ENCODE results near the gene REXO1.

The REXO1 gene

DNA sequence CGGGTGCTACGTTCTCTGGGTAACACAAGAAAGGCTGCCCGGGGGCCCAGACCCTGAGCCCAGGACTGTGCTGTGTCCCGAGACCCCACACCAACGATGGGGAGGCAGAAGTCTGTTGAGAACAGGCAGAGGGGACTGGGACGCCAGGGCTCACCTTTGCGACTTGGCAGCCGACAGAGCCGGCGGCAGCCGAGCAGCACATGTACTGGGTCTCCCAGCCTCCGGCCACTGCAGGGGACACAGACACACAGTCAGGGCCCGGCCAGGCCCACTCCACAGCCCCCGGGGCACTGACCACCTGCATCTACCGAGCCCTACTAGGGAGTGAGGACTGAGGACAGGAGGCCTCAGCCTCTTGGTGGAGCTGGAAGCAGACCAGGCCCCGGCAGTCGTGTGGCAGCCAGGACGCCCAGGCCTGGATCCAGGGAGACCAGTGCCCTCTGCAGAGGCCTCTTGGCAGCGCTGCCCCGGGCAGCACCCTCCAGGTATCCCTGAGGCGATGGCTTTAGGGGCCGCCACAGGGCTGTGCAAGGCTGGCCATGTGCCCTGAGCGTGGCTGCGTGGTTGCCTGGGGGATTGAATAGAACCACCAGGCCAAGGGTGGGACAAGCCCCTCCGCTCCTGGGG lies 30.6 kb downstream of the REXO1 start:
- TF ChIP-seq, protein P1, sequence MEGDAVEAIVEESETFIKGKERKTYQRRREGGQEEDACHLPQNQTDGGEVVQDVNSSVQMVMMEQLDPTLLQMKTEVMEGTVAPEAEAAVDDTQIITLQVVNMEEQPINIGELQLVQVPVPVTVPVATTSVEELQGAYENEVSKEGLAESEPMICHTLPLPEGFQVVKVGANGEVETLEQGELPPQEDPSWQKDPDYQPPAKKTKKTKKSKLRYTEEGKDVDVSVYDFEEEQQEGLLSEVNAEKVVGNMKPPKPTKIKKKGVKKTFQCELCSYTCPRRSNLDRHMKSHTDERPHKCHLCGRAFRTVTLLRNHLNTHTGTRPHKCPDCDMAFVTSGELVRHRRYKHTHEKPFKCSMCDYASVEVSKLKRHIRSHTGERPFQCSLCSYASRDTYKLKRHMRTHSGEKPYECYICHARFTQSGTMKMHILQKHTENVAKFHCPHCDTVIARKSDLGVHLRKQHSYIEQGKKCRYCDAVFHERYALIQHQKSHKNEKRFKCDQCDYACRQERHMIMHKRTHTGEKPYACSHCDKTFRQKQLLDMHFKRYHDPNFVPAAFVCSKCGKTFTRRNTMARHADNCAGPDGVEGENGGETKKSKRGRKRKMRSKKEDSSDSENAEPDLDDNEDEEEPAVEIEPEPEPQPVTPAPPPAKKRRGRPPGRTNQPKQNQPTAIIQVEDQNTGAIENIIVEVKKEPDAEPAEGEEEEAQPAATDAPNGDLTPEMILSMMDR (IDR thresholded peaks at IDR 0.05; ENCODE audit: control extremely low read depth, extremely low read depth, low read depth, missing control alignments) = no peak
- CTCF ChIA-PET = interaction anchor here (2.5 to 7.2 kb wide), 2 partner anchors 8 to 20 kb away, joined by 10 to 51 read pairs; no protein-coding TSS in a partner anchor
- DNase-seq (ENCODE audit: extremely low spot score) = no peak
- POLR2A ChIA-PET = no interaction called here

DNA sequence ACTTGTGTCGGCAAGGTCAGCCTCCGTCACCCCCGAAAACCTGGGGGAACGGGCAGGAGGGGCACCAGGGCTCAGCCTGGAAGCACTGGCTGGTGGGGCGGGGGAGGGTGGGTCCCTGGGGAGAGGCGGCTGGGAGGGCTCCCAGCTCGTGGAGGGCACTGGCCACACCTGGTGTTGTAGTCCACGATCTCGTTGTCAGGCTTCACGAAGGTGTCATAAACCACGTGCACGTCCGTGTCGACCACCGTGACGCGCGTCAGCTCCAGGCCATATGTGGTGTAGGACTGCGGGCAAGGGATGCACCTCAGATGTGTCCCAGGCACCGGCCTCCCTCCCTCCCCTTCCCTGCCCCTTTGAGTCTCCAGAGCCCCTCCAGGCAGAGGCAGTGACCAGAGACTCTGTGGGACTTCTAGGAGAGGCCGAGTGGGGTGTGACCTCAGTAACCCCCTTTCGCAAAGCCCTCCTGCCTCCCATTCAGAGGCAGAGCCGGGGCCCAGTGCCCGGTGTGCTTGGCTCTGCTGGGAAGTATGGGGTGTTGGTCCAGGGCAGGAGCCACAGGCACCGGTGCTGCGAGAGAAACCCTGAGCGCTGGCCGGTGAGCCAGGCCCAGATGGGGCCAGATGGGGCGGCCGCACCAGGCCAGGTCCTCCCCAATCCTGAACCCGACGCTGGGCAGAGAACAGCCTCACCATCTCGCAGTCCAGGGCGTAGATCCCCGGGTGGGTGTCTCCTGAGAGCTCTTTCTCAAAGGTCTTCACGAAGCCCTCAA lies 31.6 kb downstream of the REXO1 start:
- ChIA-PET CTCF (interaction anchor here (0.7 to 7.2 kb wide), 2 partner anchors 9 to 22 kb away, joined by 3 to 51 read pairs; no protein-coding TSS in a partner anchor), POLR2A (no interaction called here)
- DNase-seq (ENCODE audit: extremely low spot score) = no peak
- TF ChIP-seq, protein P1 (IDR thresholded peaks at IDR 0.05; ENCODE audit: control extremely low read depth, extremely low read depth, low read depth, missing control alignments) = no peak

DNA sequence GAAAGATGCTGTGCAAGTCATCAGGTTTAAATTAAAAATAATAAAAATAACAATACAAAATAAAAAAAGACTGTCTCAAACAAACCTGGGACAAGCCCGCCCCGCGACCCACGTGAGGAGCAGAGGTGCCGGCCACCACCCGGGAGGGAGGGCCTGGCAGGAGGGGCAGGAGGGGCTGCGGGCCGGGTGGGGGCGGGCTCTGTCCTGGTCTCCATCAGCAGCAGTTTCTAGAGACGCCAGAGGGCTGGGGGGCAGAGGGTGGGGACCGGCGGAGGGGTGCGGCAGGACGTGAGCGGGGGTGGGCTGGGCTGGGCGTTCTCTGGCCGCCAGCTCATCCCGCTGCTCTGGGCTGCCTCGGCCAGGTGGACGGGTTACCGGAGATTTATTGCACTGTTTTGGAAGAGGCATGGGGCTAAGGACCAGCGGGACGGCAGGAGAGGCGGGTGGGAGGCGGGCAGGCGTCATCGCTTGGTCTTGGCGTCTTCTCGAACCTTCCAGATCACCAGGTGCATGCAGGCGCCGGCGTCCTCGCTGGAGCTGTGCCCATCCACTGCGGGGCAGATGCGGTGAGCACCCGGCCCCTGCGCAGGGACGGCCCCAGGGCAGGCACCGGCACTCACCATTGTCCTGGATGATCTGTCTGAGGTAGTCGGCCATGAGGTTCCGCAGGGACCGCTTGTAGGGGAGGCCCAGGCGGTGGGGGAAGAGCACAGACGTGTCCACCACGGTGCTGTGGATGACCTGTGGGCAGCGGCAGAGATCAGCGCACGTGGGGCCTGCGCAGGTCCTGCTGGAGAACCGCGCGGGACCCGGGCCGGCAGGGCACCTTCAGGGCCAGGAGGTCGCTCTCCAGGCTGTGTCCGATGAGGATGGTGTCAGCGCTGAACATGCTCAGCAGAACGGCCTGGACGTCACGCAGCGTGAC lies 32.4 kb downstream of the REXO1 start:
- ChIA-PET CTCF (interaction anchor here (1.1 to 7.2 kb wide), 3 partner anchors 10 to 270 kb away, joined by 3 to 51 read pairs (median 4); no protein-coding TSS in a partner anchor), POLR2A (no interaction called here)
- TF ChIP-seq, protein P1 (IDR thresholded peaks at IDR 0.05; ENCODE audit: control extremely low read depth, extremely low read depth, low read depth, missing control alignments) = no peak
- no peak for DNase-seq (ENCODE audit: extremely low spot score)

DNA sequence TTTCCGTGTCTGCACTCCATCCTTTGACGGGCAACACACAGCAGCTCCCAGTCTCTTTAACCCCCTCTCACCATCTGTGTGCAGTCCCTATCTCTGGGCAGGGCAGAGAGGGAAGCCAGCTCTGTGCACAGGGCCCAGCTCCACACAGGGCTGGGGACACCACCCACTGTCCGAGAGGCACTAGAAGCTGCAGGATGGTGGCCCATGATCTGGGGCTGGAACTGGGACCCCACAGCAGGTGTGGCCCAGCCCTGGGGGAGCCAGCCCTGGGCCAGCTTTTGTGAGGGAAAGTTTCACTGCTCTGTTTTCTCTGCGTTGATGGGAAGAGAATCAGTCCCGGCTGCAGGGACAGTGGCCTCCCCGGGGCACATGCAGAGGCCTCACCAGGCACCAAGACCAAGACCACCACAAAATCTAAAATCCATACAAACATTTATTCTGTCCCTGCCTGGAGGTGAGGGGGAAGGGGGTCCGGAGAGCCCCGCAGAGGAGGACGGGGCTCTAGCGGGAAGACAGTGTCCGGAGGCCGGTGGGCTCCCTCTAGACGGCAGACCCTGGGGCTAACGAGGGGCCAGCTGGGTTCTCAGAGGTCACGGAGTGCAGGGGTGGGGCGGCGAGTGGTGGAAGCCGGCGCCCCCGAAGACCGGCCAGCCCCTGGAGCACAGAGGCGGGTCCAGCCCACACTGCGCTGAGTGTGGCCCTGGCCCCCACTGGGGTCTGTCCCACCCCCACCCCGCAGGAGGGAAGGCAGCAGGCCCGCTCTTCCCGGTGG lies 33.3 kb downstream of the REXO1 start:
- TF ChIP-seq, protein P1 (IDR thresholded peaks at IDR 0.05; ENCODE audit: control extremely low read depth, extremely low read depth, low read depth, missing control alignments) = no peak
- DNase-seq (ENCODE audit: extremely low spot score) = no peak
- ChIA-PET POLR2A (no interaction called here), CTCF (interaction anchor here (1.1 to 7.2 kb wide), 4 partner anchors 10 to 269 kb away, joined by 3 to 51 read pairs (median 4); no protein-coding TSS in a partner anchor)

DNA sequence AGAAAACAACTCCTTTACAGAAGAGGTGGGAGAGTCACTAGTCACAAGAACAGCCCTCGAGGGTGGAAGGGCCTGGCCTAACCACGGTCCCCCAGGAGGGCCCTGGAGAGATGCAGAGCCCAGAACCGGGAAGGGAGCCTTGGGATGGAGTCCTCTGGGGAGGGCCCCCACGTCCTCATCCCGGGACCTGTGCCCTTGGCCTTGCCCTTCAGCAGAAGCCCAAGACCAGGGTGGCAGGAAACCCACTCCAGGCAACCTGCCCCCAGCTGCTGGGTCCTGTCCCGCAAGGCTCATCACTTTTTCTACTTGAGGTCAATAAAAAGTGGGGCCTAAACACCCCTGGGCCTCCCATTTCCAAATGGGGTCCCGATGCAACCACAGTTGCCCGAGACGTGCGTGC lies 33.9 kb downstream of the REXO1 start:
- POLR2A ChIA-PET = no interaction called here
- CTCF ChIA-PET = interaction anchor here (1.4 to 7.2 kb wide), 4 partner anchors 11 to 268 kb away, joined by 4 to 51 read pairs (median 4); no protein-coding TSS in a partner anchor
- no peak for DNase-seq (ENCODE audit: extremely low spot score)
- TF ChIP-seq, protein P1 (IDR thresholded peaks at IDR 0.05; ENCODE audit: control extremely low read depth, extremely low read depth, low read depth, missing control alignments) = no peak
